BE2C (cell line): Measurements from ENCODE around the gene GCM1.

ENCODE experiments used
- DNase-seq: peaks from one replicate; pipeline ENCODE4 v3.0.0-alpha.2; 2020
- H3K27me3 ChIP-seq: fragments of 250-450 bp; sonication (Bioruptor Pico); 2 replicates; pipeline ENCODE4 v1.5.1; 2020; ENCODE audit warnings: mild to moderate bottlenecking
- H3K36me3 ChIP-seq: fragments of 250-450 bp; sonication (Bioruptor Pico); 2 replicates; pipeline ENCODE4 v1.5.1; 2020; ENCODE audit warnings: mild to moderate bottlenecking
- H3K4me1 ChIP-seq: fragments of 250-450 bp; sonication (Bioruptor Pico); 2 replicates; pipeline ENCODE4 v1.5.1; 2020
- H3K4me3 ChIP-seq: 2 replicates; pipeline ENCODE4 v1.5.1; 2011; ENCODE audit warnings: low read depth, low read length
- H3K9me3 ChIP-seq: fragments of 250-450 bp; sonication (Bioruptor Pico); 2 replicates; pipeline ENCODE4 v1.5.1; 2020
- TF ChIP-seq, protein P1 (sequence below): IDR thresholded peaks from 2 replicates; pipeline ENCODE4 v1.5.1; 2012; ENCODE audit warnings: mild to moderate bottlenecking, low read depth, low read length

Gene GCM1

DNA sequence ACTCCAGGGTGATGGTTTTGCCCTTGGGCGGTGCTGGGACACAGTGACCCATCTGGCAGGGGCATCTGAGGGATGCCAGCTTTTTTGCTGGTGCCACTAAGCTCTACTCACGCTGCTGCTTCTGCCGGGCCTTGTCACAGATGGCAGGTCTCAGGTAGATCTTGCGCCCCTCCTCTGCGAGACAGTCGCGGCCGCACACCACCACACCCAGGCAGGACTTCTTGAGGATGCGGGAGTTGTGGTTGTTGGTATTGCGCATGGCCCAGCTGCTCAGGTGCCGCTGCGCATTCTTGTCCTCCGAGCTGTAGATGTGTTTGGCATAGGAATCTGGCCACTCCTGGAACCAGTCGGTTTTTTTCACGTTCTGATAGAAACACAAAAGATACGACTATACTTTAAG is 14.7 kb downstream of the GCM1 start:
- H3K27me3 ChIP-seq = no peaks in the 10 kb centered on the region
- no peak for DNase-seq
- H3K36me3 ChIP-seq = no peaks in the 10 kb centered on the region
- TF ChIP-seq, protein P1, sequence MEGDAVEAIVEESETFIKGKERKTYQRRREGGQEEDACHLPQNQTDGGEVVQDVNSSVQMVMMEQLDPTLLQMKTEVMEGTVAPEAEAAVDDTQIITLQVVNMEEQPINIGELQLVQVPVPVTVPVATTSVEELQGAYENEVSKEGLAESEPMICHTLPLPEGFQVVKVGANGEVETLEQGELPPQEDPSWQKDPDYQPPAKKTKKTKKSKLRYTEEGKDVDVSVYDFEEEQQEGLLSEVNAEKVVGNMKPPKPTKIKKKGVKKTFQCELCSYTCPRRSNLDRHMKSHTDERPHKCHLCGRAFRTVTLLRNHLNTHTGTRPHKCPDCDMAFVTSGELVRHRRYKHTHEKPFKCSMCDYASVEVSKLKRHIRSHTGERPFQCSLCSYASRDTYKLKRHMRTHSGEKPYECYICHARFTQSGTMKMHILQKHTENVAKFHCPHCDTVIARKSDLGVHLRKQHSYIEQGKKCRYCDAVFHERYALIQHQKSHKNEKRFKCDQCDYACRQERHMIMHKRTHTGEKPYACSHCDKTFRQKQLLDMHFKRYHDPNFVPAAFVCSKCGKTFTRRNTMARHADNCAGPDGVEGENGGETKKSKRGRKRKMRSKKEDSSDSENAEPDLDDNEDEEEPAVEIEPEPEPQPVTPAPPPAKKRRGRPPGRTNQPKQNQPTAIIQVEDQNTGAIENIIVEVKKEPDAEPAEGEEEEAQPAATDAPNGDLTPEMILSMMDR = no peak
- H3K4me3 ChIP-seq = no peak overlapping the region
- H3K4me1 ChIP-seq = no peaks in the 10 kb centered on the region
- no peaks in the 10 kb centered on the region for H3K9me3 ChIP-seq

DNA sequence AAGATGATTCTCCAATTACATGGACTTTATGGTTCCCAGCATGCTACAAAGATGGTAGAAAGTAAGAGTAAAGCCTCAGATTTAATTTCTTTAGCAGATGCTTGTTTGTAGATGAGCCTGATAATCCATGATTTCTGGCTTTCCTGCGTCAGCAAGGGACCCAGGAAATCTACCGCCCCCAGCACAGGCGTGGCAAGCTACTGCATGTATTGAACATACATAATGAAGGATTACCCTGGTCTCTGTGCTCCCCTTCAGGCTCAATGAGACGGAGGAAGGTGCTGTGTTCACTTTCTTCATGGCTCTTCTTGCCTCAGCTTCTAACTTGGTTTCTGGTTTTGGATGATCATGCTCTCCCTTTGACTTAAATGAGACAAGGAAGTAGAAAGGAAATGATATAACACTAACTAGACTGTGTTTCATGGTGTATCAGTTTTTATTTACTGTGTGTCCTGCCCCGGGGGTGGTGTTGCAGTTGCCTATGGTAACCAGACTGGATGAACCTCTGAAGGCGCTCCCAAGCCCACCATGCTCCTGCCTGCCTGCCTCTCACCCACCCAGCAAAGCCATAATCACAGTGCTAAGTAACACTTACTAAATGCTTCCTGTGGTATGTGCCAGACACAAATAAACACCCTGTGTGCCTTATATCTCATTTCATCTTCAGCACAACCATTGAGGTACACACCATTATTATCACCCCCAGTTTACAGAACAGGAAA is 17.9 kb downstream of the GCM1 start:
- no peaks in the 10 kb centered on the region for H3K36me3 ChIP-seq
- peaks cover 7% of the 10 kb centered on the region; the same call in 1 of the 2 replicates for H3K27me3 ChIP-seq
- no peak overlapping the region for H3K4me3 ChIP-seq
- H3K4me1 ChIP-seq = no peaks in the 10 kb centered on the region
- no peaks in the 10 kb centered on the region for H3K9me3 ChIP-seq
- TF ChIP-seq, protein P1 = no peak
- DNase-seq = no peak

DNA sequence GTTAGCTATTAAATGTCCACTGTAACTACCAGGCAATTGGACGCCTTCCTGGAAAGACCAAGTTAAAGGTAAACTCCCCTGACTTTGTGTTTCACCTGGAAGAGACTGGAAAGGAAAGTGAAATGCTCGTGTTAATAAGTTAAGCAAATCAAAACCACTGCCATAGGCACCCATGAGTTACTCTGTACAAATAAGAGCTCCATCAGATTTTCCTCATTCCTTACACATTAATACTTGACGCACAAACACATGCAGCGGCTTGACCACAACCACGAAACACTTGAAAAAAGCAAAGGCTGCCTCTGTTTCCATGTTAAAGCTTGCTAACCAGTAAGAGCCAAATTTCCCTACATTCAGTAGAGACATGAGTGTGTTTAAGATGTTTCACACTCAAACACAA is 19.8 kb downstream of the GCM1 start:
- Histone ChIP-seq H3K36me3 (no peaks in the 10 kb centered on the region), H3K4me1 (no peaks in the 10 kb centered on the region), H3K27me3 (peaks cover 7% of the 10 kb centered on the region; the same call in 1 of the 2 replicates), H3K4me3 (no peak overlapping the region), H3K9me3 (no peaks in the 10 kb centered on the region)
- no peak for DNase-seq
- TF ChIP-seq, protein P1 = no peak

DNA sequence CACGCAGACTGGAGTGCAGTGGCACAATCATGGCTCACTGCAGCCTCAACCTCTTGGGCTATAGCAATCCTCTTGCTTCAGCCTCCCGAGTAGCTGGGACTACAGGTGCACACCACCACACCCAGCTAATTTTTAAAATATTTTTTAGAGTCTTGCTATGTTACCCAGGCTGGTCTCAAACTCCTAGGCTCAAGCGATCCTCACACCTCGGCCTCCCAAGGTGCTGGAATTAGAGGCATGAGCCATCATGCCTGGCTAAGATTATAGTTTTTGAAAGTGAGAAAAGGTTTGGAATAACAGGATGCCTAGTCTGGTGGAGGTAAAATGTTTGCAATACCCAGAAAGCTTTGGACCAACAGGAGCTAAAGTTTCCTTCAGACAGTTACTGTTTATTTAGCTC is 23.4 kb downstream of the GCM1 start:
- Histone ChIP-seq H3K4me3 (no peak overlapping the region), H3K36me3 (no peaks in the 10 kb centered on the region), H3K27me3 (peaks cover 7% of the 10 kb centered on the region; the same call in 1 of the 2 replicates), H3K9me3 (no peaks in the 10 kb centered on the region), H3K4me1 (no peaks in the 10 kb centered on the region)
- TF ChIP-seq, protein P1 = no peak
- no peak for DNase-seq

DNA sequence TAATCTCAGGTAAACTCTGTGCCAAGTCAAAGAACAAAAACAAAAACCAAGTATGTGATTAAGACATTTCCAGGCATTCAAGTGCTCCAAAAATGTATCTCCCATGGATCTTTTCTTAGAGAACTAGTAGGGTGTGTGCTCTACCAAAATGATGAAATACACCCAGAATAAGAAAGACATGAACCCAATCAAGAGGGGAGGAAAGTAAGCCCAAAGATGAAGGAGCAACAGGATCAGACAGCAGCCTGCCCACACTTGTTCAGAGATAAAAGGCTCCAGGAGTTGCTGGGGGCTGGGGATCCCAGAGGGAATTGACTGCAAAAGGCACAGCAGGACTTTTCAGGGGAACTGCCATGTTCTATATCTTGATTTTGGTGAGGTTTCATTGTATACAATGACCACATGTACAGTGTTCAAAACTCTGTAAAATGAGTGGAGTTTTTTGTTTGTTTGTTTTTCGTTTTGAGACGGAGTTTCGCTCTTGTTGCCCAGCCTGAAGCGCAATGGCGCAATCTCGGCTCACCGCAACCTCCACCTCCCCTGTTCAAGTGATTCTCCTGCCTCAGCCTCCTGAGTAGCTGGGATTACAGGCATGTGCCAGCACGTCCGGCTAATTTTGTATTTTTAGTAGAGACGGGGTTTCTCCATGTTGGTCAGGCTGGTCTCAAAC is 24.4 kb downstream of the GCM1 start:
- H3K9me3 ChIP-seq = no peaks in the 10 kb centered on the region
- H3K27me3 ChIP-seq = peaks cover 7% of the 10 kb centered on the region; the same call in 1 of the 2 replicates
- H3K4me1 ChIP-seq = no peaks in the 10 kb centered on the region
- H3K36me3 ChIP-seq = no peaks in the 10 kb centered on the region
- H3K4me3 ChIP-seq = no peak overlapping the region
- no peak for DNase-seq
- TF ChIP-seq, protein P1 = no peak
